ENCODE measurements around the gene LRCH1. TPM values are rescaled to one million over a fixed set of nuclear protein-coding genes. Genes with fewer than 3 reads are reported as not detected.

The LRCH1 gene
- total RNA-seq, 2 donors from 2014 or later, result 18.4 to 21.5 TPM

DNA sequence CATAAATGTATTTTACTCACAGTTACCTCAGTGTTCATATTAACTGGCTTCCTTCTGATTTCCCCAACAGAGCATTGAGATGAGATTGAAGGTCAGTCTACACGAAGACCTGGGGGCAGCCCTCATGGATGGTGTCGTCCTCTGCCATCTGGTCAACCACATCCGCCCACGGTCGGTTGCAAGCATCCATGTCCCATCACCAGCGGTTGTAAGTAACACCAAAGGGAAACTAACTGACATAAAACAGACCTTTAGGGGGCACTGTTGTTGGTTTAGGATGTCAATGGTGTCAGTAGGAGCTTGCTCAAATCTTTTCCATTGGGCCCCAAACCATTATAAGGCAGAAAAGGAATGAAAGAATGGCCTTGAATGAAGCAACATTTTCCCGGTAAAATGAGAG lies 175.8 kb downstream of the LRCH1 start:
- H3K4me3 Mint-ChIP-seq, result no peak overlapping the region
- no peaks in the 10 kb centered on the region for H3K27me3 Mint-ChIP-seq (ENCODE audit: low read depth)
- no peak overlapping the region for H3K27ac Mint-ChIP-seq
- DNase-seq (peak; percentile 16 to 34), ATAC-seq (replicated peaks in 1 of 2) (peak; percentile 37 to 57)
- no peaks in the 10 kb centered on the region for H3K9me3 Mint-ChIP-seq
- H3K36me3 Mint-ChIP-seq (ENCODE audit: insufficient read depth in 2 of 2), result peaks cover 14 to 22% of the 10 kb centered on the region in 2 donors
- H3K4me1 Mint-ChIP-seq (ENCODE audit: low read depth), result peaks cover 6% of the 10 kb centered on the region

GRCh38 chr13:46731535-46731934 lies 178.6 kb downstream of the LRCH1 start:
- no peak for ATAC-seq (replicated peaks in 1 of 2)
- DNase-seq, result no peak
- H3K4me1 Mint-ChIP-seq (ENCODE audit: low read depth), result peaks cover under 1% of the 10 kb centered on the region
- H3K4me3 Mint-ChIP-seq, result no peak overlapping the region
- no peaks in the 10 kb centered on the region for H3K9me3 Mint-ChIP-seq
- H3K27ac Mint-ChIP-seq, result no peak overlapping the region
- no peaks in the 10 kb centered on the region for H3K27me3 Mint-ChIP-seq (ENCODE audit: low read depth)
- H3K36me3 Mint-ChIP-seq (ENCODE audit: insufficient read depth in 2 of 2), result peaks cover 6 to 13% of the 10 kb centered on the region in 2 donors

DNA sequence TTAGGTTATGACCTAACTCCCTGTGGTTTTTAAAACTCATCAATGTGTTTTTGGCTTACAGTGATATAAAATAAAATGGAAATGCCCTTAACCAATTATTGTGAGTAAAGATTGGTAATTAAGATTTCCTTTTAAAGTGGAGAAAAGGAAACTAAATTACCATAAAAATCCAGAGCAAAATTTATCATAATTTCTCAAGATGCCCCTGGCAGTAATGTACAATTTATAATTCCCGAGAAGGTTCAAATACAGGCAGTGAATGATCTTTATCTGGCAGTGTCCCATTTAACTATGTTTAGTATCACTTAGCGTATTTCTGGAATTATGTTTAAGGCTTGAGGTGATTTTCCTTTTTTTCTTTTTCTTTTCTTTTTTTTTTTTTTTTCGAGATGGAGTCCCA lies 182.5 kb downstream of the LRCH1 start:
- Mint-ChIP-seq H3K4me1 (ENCODE audit: low read depth) (no peaks in the 10 kb centered on the region), H3K36me3 (ENCODE audit: insufficient read depth in 2 of 2) (peaks cover 2 to 6% of the 10 kb centered on the region in 2 donors), H3K27me3 (ENCODE audit: low read depth) (no peaks in the 10 kb centered on the region), H3K4me3 (no peak overlapping the region), H3K9me3 (no peaks in the 10 kb centered on the region), H3K27ac (no peak overlapping the region)
- no peak for DNase-seq
- ATAC-seq (replicated peaks in 1 of 2), result no peak

DNA sequence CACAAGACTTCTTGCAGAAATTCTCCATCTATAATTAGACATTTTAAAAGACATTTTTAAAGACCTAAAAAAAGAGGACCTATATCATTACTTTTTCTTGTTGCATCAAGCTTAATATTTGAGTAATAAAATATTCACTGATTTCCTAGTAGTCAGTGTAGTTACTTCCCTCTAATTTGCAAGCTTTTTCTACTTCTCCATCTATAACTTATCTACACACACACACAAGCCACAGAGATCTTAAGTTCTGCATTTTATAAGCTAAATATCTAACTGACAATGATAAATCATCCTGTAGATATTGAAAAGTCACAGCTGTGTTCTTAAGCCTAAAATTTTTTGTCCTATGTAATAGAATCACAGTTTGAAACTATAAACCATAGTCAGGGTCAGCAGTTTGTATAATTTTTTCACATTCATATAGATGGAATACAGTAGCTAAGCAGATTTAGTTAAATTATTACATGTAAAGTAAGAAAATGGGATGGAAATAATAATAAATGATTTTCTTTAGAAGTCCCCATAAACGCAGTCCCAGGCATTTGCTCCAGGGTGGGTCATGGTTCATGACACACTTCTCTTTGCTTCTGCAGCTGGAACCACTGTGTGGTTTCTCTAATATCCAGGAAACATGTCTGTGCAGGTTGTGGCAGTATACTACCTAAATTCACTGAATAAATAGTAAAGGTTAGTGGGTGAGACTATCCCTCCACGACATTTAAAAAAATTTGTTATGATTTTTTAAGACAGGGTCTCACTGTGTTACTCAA lies 183.8 kb downstream of the LRCH1 start:
- H3K4me1 Mint-ChIP-seq (ENCODE audit: low read depth), result no peaks in the 10 kb centered on the region
- H3K9me3 Mint-ChIP-seq, result no peaks in the 10 kb centered on the region
- DNase-seq (no peak), ATAC-seq (replicated peaks in 1 of 2) (no peak)
- H3K4me3 Mint-ChIP-seq, result no peak overlapping the region
- no peak overlapping the region for H3K27ac Mint-ChIP-seq
- H3K27me3 Mint-ChIP-seq (ENCODE audit: low read depth), result no peaks in the 10 kb centered on the region
- H3K36me3 Mint-ChIP-seq (ENCODE audit: insufficient read depth in 2 of 2), result peaks cover 2 to 6% of the 10 kb centered on the region in 2 donors

- H3K36me3 Mint-ChIP-seq (ENCODE audit: insufficient read depth in 2 of 2), result peaks cover 0 to 6% of the 10 kb centered on the region in 2 donors
- H3K4me1 Mint-ChIP-seq (ENCODE audit: low read depth), result no peaks in the 10 kb centered on the region
- H3K27me3 Mint-ChIP-seq (ENCODE audit: low read depth), result no peaks in the 10 kb centered on the region
- no peaks in the 10 kb centered on the region for H3K9me3 Mint-ChIP-seq
- DNase-seq, result no peak
- H3K4me3 Mint-ChIP-seq, result no peak overlapping the region
- H3K27ac Mint-ChIP-seq, result no peak overlapping the region
- no peak for ATAC-seq (replicated peaks in 1 of 2)
Observed at GRCh38 chr13:46738055-46738454, 185.1 kb downstream of the LRCH1 start.

DNA sequence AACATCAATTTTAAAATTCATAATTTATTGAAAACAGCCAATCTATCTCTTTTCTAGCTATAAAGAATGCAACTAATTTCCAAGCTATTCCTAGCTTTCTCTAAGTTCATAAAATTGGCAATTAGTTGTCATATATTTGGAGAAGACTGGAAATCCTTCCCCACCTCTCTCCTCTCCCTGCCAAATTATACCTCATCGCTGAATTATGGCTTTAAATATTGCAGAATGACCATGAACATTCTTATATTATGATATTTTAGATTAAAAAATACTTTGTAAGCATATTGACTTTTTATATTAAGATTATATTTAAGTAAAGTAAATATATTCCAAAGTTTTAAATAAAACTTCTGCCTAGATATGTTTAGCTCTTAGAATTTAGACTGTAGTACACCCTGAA lies 185.8 kb downstream of the LRCH1 start:
- Mint-ChIP-seq H3K4me3 (no peak overlapping the region), H3K36me3 (ENCODE audit: insufficient read depth in 2 of 2) (peaks cover 0 to 6% of the 10 kb centered on the region in 2 donors)
- no peak for DNase-seq

GRCh38 chr13:46739447-46740098 lies 186.6 kb downstream of the LRCH1 start:
- H3K9me3 Mint-ChIP-seq, result no peaks in the 10 kb centered on the region
- no peak for DNase-seq
- no peak overlapping the region for H3K27ac Mint-ChIP-seq
- H3K27me3 Mint-ChIP-seq (ENCODE audit: low read depth), result no peaks in the 10 kb centered on the region
- ATAC-seq (replicated peaks in 1 of 2), result no peak
- H3K4me3 Mint-ChIP-seq, result no peak overlapping the region
- H3K4me1 Mint-ChIP-seq (ENCODE audit: low read depth), result no peaks in the 10 kb centered on the region
- H3K36me3 Mint-ChIP-seq (ENCODE audit: insufficient read depth in 2 of 2), result peaks cover 0 to 6% of the 10 kb centered on the region in 2 donors

More for the DNA sequence above, 185.8 kb downstream of the LRCH1 start:
- Mint-ChIP-seq H3K9me3 (no peaks in the 10 kb centered on the region), H3K27ac (no peak overlapping the region), H3K27me3 (ENCODE audit: low read depth) (no peaks in the 10 kb centered on the region), H3K4me1 (ENCODE audit: low read depth) (no peaks in the 10 kb centered on the region)
- no peak for ATAC-seq (replicated peaks in 1 of 2)

DNA sequence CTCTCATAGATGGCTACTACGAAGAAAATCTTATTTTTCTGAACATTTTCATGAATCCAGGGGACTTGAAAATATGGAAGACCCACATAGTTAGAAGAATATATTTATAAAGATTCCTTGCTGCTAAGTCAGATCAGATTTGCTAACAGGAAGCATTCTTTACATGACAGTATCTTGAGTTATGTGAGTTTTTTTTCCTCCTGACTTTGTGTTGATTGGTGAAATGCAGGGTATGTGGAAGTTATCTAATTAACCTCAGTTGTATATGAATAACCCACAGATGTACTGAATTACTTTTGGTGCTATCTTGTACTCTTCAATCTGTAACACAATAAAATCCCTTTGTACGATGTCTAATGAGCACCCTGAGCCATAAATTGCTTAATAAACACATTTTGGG lies 190.2 kb downstream of the LRCH1 start:
- no peak for DNase-seq
- no peak for ATAC-seq (replicated peaks in 1 of 2)
- H3K4me1 Mint-ChIP-seq (ENCODE audit: low read depth), result no peaks in the 10 kb centered on the region
- peaks cover 0 to 5% of the 10 kb centered on the region in 2 donors for H3K36me3 Mint-ChIP-seq (ENCODE audit: insufficient read depth in 2 of 2)
- no peaks in the 10 kb centered on the region for H3K9me3 Mint-ChIP-seq
- no peak overlapping the region for H3K4me3 Mint-ChIP-seq
- H3K27ac Mint-ChIP-seq, result no peak overlapping the region
- H3K27me3 Mint-ChIP-seq (ENCODE audit: low read depth), result no peaks in the 10 kb centered on the region

GRCh38 chr13:46745062-46745461 lies 192.1 kb downstream of the LRCH1 start:
- Mint-ChIP-seq H3K27me3 (ENCODE audit: low read depth) (no peaks in the 10 kb centered on the region), H3K36me3 (ENCODE audit: insufficient read depth in 2 of 2) (peaks cover 0 to 5% of the 10 kb centered on the region in 2 donors), H3K4me3 (no peak overlapping the region), H3K4me1 (ENCODE audit: low read depth) (no peaks in the 10 kb centered on the region), H3K27ac (no peak overlapping the region), H3K9me3 (no peaks in the 10 kb centered on the region)
- ATAC-seq (replicated peaks in 1 of 2) (no peak), DNase-seq (no peak)

GRCh38 chr13:46745706-46746105 lies 192.7 kb downstream of the LRCH1 start:
- no peaks in the 10 kb centered on the region for H3K4me1 Mint-ChIP-seq (ENCODE audit: low read depth)
- H3K36me3 Mint-ChIP-seq (ENCODE audit: insufficient read depth in 2 of 2), result peaks cover 0 to 5% of the 10 kb centered on the region in 2 donors
- ATAC-seq (replicated peaks in 1 of 2), result no peak
- no peak overlapping the region for H3K27ac Mint-ChIP-seq
- DNase-seq, result no peak
- no peaks in the 10 kb centered on the region for H3K27me3 Mint-ChIP-seq (ENCODE audit: low read depth)
- H3K4me3 Mint-ChIP-seq, result no peak overlapping the region
- no peaks in the 10 kb centered on the region for H3K9me3 Mint-ChIP-seq

- Mint-ChIP-seq H3K9me3 (no peaks in the 10 kb centered on the region), H3K27ac (no peak overlapping the region), H3K4me3 (no peak overlapping the region), H3K27me3 (ENCODE audit: low read depth) (no peaks in the 10 kb centered on the region), H3K36me3 (ENCODE audit: insufficient read depth in 2 of 2) (peaks cover 0 to 4% of the 10 kb centered on the region in 2 donors), H3K4me1 (ENCODE audit: low read depth) (peaks cover 12% of the 10 kb centered on the region)
- ATAC-seq (replicated peaks in 1 of 2), result no peak
- DNase-seq, result no peak
Observed at GRCh38 chr13:46747031-46747820, 194.3 kb downstream of the LRCH1 start.

DNA sequence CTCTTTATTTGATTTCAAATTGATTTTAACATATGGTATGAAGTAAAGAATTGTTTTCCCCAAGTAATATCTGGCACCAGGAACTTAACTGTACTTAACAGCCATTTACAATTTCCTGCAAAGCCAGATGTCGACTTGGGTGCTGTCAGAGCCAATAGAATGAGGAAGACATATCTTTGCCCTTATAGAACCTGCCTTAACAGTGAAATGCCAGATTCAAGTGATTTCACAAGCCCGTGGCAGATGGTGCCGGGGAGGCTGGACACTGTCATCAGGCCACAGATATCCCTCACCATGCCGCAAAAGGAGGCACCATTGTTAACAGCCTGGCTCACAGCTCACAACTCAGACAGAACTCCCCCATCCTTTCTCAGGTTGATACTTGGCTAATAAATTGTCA lies 195.3 kb downstream of the LRCH1 start:
- peaks cover 0 to 4% of the 10 kb centered on the region in 2 donors for H3K36me3 Mint-ChIP-seq (ENCODE audit: insufficient read depth in 2 of 2)
- DNase-seq (no peak), ATAC-seq (replicated peaks in 1 of 2) (no peak)
- no peaks in the 10 kb centered on the region for H3K27me3 Mint-ChIP-seq (ENCODE audit: low read depth)
- H3K4me1 Mint-ChIP-seq (ENCODE audit: low read depth), result peaks cover 12% of the 10 kb centered on the region
- no peak overlapping the region for H3K4me3 Mint-ChIP-seq
- no peak overlapping the region for H3K27ac Mint-ChIP-seq
- H3K9me3 Mint-ChIP-seq, result no peaks in the 10 kb centered on the region

DNA sequence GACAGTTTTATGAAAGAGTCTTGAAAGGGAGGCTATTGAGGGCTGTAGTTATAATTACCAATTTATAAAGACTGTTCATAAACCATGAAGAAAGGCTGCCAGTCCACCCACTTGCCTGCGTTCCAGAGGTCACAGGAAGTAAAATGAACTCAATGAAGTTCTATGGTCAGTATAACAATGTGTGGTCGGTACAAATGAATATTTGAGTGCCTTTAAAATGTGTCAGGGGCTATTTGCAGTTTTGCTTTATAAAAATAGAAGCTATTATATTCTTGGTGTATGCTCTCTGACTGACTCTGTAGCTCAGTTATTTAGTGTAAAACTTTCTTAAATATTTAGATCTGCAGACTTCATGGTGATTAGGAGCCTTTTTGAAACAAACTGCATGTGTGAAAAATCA lies 197.0 kb downstream of the LRCH1 start:
- DNase-seq (no peak), ATAC-seq (replicated peaks in 1 of 2) (no peak)
- Mint-ChIP-seq H3K36me3 (ENCODE audit: insufficient read depth in 2 of 2) (peaks cover 0 to 4% of the 10 kb centered on the region in 2 donors), H3K27ac (no peak overlapping the region), H3K27me3 (ENCODE audit: low read depth) (no peaks in the 10 kb centered on the region), H3K9me3 (no peaks in the 10 kb centered on the region), H3K4me1 (ENCODE audit: low read depth) (peaks cover 12% of the 10 kb centered on the region), H3K4me3 (no peak overlapping the region)
